LHCN-M2 (cell line): ENCODE results near the gene SMPDL3A. TPM values are rescaled to one million over a fixed set of nuclear protein-coding genes. Genes with fewer than 3 reads are reported as not detected.

Experiments
- DNase-seq: peaks from one replicate; pipeline ENCODE4 v3.0.0-alpha.2; 2012; ENCODE audit warnings: low read depth
- total RNA-seq: library from RNA; depleted of rRNA; stranded (reverse); fragments of >200 nt; gene quantifications from 2 replicates; pipeline ENCODE4 v1.2.3, GENCODE V29; 2014

The SMPDL3A gene
- total RNA-seq, 1 experiment from 2014 or later = 13.4 TPM

DNA sequence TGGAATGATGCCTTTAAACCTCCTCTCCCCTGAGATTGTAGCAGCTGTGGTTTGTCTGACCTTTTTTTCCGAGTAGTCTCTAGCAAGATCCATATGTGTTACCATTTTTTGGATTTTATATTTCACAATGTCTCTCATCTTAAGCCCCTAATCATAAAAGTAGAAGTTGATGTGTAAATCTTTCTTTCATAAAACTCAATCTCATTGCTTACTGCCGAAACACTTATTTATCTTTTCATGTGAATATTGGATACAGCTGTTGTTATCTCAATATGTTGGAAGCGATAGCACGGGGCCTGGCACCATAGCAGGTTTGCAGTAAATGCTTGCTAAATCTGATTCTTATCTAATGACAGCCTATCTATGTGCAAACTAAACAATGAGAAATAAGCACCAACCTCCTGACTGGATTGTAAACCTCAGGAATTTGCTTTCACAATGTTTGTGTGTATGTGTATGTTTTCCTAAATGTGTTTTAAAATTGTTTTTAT lies 14.2 kb downstream of the SMPDL3A start:
- no peak for DNase-seq

DNA sequence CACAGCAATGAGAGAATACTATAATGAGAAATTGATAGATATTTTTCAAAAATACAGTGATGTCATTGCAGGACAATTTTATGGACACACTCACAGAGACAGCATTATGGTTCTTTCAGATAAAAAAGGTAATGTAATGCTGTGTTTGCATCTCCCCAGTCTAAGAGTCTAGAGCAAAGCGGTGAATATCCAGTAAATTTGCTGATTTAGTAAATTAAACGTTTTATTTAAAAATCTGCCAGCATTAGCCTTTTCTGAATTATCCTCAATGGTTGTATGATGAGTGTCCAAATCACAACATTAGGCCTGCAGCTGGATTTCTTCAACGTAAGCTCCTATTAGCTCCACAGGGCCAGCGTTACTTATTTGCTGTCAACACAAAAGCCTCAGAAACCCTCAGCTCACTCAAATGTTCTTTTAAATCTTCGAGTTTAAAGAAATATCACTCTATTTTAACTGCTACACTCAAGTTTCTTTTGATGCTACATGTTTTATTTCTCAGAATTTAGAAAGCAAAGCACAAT lies 16.0 kb downstream of the SMPDL3A start:
- no peak for DNase-seq

DNA sequence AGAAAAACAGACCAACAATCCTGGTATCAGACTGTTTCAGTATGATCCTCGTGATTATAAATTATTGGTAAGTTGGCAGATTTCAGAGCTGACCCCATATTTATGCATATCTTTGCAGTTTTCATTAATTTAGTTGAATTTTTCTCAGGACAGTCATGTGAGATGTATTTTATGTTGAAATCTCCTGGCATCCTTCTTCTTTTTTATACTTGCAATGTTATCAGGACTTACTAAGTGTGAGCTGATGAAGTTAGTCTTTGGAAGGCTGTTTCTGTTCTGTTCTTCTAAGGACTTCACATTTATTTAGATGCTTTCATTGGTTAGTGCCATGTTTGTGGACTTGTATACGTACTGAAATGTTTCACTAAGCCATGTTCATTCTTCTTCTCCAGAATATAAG lies 17.2 kb downstream of the SMPDL3A start:
- DNase-seq = no peak

DNA sequence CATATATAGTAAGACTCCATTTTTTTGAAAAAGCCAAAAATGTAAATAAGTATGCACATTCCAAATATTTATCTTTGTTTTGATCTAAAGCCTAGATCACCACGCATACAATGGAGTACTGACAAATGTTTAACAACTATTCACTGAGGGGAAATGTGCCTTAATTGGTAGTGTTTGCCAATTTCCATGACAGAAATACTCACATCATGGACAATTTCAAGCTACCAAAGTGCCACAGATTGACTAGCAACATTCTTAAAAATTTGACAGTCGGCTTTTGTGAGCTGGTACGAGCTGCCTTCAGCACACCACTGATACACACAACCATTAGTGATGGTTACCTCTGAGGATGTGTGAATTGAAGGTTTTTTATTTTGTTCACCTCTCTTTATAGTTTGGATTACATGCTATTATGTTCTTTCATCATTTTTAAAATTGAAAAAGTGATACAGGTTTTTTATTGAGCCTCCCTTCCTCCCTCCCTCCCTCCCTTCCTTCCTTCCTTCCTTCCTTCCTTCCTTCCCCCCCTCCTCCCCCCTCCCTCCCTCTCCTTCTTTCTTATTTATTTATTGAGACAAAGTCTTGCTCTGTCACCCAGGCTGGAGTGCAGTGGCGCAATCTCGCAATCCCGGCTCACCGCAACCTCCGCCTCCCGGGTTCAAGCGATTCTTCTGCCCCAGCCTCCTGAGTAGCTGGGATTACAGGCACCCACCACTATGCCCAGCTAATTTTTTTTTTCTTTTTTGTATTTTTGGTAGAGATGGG lies 19.2 kb downstream of the SMPDL3A start:
- DNase-seq = no peak

DNA sequence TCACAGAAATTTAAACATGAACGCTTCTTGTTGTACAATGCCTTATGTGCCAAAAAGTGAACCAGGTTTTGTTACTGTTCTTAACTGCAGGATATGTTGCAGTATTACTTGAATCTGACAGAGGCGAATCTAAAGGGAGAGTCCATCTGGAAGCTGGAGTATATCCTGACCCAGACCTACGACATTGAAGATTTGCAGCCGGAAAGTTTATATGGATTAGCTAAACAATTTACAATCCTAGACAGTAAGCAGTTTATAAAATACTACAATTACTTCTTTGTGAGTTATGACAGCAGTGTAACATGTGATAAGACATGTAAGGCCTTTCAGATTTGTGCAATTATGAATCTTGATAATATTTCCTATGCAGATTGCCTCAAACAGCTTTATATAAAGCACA lies 19.9 kb downstream of the SMPDL3A start:
- no peak for DNase-seq

DNA sequence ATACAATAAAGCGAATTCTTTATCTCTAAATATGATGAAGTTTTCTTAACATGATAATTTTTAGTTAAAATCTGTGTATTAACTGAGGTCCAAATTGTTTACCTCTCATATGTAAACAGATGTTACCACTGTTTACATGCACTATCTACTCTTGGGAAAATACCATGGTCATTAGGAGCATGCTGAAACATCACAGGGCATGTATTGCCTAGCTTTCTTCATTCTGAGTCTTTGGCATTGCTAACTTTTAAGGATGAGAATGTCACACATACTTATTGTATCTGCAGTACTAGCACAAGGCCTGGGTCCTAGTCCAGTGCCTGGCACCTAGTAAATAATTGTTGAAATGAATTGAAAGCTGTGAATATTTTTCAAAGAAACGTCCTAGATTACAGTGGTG lies 20.6 kb downstream of the SMPDL3A start:
- DNase-seq = no peak

DNA sequence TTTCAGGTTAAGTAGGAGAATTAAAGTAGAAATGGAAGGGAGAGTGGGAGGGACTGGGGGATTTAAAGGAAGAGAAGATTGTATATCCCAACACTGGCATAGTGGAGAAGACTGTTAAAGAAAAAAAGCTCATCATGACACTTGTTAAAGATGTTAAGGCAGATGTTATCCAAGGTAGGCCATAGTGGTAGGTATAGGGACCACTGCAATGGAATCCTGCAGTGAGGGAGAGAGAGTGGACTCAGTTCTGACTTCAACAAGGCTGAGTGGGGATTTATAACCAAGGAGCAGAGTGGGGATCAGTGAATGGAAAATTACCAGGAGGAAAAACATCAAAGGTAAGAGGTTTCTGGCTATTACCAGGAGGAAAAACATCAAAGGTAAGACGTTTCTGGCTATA lies 21.1 kb downstream of the SMPDL3A start:
- no peak for DNase-seq

DNA sequence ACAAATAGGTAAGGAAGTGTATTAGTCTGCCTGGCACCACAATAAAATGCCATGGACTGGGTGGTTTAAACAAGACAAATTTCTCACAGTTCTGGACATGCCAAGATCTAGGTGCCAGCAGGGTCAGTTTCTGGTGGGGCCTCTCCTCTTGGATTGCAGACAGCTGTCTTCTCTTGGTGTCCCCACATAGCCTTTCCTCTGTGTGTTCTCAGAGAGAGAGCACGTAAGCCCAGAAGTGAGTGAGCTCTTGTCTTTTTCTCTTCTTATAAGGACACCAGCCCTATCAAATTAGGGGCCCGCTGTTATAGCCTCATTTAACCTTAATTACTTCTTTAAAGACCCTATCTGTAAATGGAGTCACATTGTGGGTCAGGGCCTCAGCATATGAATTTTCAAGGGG lies 28.3 kb downstream of the SMPDL3A start:
- no peak for DNase-seq

DNA sequence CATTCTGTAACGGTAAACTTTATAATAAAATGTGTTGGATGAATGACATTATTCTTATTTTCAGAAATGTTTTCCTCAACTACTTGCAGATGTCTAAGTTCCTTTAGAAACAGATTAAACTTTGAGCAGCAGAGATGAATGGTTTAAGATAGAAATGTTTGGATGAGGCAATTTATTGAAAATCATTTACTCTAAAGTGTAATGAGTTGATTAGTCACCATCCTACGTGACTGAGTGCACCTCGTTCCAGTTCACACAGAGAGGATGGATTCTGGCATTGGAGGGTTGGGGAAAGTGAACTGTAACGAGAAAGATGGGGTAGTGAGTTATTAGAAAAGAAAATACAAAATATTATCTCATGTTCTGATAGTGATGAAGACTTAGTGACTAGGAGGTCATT lies 28.7 kb downstream of the SMPDL3A start:
- DNase-seq = no peak

DNA sequence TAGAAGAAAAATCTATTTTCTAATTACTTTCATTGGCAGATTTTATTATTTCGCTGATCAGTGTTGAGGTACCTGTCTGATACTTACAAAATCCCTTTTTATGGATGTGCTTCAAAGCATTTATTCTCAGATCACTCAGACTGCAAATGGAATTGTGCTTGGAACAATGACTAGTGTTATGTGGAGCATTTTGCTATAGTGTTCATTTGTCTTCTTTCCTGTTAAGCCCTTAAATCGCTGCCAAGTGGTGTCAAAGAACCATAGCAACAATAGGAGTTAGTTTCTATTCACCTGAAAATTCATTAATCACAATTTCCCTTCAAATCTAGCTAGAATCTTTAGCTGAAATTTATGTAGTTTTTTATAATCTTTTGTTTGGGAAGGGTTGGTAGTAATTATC lies 29.8 kb downstream of the SMPDL3A start:
- no peak for DNase-seq

DNA sequence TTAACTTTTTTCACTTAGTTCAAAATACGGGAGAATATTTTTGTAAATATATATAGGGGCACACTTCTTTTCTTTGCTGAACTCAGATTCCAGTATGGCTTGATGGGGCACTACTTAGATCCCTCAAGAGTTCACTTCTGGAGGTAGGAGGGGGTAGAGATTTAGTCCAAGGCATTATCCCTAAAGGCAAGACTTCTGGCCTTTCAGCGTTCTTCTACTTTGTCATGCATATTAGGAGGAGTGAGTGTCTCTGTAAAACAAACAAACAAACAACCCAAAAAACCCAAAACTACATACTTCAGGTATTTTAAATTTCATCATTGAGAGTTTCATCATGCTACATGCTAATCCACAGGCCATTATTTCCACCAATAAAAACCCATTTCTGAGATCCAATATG lies 32.0 kb downstream of the SMPDL3A start:
- DNase-seq = no peak

DNA sequence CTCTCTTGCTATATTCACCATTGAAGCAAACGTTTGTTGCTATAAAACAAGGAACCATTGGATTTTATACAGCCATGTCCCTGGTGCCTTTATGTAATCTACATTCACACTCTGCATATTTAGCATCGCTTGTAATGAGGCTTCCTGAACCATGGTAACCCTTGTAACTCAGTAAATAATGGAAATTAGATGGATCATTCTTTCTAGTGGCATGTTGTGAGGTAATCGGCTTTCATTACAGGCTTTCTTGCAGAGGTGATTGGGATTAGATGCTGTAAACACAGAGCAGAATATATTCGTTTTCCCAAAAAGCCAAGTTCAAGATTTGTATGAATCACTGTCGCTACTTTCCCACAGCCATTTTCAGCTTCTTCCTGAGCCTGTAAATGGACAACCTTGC lies 36.1 kb downstream of the SMPDL3A start:
- no peak for DNase-seq

DNA sequence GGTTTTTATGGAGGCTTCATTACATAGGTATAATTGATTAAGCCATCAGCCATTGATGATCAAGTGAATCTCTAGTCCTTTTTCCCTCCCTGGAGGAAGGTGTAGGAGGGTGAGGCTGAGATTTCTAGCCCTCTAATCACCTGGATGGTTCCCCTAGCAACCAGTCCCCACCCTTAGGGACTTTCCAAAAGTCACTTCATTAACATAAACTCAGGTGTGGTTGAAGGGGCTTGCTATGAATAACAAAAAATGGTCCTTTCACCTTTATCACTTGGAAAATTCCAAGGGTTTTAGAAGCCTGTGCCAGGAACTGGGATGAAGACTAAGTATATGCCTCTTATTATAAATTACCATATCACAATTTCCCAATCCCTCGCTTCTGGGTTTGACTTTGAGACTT lies 40.4 kb downstream of the SMPDL3A start:
- DNase-seq = no peak

DNA sequence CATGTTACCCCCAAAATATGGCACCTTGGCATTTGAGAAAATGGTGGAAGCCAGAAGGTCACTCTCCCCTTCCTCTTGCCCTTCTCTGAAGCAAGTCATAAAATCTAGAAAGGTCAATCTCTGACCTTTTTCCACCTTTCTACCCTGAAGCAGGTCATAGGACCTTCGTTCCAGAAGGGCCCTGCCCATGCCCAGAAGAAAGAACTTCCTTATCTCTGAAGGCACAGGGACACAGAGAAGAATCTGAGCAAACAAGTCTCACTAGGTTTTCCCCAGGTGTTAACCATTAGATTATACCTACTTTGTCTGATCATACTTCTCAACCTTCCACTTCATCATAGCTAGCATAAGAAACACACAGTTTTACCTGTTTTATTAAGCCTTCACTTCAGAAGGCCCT lies 42.5 kb downstream of the SMPDL3A start:
- no peak for DNase-seq

DNA sequence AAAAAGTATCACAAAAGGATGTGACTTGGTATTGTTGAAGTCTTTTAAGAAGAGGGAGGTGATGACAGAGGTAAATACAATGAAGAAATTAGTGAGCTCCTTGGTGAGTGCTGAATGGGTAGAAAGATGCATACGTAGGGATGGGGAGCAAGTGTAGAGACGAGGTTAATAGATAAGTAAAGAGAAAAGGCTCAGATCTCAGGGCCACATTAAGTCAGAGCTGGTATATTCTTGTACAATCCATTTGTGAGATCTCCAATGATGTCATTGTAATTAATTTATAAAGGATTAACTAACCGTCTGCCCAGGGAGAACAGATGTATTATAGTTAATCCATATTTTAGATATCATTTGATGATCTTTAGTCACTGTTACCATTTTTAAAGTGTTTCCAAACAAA lies 43.4 kb downstream of the SMPDL3A start:
- DNase-seq = no peak

DNA sequence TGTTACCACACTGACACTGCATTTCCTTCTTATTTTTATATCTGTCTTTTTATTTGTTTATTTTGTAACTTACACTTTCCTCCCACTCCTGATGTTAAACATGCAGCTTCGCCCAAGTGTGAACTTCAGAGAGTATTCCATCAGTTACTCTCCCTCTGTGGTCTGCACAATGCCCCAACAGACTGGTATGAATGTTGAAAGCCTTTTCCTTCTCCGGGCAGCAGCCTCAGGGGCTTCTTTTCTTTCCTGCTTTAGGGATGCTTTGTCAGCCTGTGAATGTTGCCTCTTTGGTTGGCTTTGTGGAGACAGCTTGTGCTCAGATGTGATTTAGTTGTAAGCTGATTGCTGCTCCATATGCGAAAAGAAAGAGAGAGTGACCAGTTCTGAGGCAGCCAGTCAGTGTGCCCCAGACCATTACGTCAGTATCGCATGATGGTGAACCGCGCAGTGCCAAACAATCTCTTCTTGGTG lies 44.0 kb downstream of the SMPDL3A start:
- DNase-seq = no peak

DNA sequence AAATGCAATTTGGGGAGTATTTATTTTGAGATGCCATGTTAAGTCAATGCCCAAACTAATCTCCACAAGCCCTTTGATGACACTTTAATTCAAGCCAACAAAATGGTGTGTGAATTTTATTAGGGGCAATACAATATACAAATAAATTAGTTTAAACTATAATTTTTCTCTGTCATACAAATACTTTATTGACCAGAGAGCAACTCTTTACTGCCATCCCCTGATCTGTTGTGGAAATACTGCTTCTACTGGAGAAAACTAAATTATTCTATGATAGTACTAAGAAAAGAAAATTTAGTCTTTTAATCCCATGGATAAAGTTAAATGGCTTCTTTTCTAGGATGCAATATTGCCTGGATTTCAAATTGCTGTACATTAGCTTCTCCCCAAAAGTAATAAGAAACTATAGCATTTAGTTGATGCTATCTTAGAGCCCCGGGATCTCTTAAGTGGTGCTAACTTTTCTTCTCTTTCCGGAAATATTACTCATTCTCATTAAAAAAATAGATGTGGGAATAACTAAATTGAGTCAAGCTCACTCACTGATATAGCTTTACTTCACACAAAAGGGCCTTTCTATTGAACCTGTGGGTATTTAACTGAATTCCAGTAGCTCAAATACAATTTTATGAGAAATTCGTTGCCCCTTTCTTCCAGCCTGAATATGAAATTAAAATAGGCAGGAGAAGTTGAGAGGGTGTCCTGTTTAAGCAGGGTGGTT lies 49.2 kb downstream of the SMPDL3A start:
- peak; percentile 15 for DNase-seq

DNA sequence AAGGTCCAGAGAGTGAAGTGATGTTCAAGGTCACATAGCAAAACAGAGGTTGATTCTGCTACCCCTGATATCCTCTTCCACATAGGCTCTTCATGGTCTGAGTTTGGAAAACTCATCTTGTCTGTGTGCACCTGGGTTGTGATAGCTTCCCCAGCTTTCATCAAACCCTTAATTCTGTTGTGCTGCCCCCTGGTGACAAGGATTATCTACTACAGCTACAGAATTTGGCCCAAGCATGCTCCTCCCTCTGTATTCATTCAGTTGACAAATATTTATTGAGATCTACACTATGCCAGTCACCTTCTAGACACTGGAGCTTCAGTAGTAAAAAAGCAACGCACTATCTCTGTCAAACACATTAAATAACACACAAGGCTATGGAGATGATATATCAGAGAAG lies 50.4 kb downstream of the SMPDL3A start:
- DNase-seq = peak; percentile 51

DNA sequence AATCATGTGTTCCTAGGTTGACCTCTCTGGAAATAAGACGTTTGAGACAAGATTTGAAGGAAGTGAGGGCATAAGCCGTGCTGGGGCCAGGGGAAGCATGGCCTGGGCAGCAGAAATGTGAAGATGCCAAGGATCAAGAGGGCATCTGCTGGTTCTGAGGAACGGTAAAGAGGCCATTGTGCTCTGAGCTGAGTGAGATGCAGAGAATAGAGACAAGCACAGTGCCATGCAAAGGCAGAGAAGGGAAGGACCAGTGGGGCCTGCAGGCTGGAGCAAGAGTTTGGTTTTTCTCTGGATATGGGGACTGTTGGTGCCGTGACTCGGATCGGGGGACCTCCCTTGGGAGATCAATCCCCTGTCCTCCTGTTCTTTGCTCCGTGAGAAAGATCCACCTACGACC lies 50.8 kb downstream of the SMPDL3A start:
- DNase-seq = no peak

DNA sequence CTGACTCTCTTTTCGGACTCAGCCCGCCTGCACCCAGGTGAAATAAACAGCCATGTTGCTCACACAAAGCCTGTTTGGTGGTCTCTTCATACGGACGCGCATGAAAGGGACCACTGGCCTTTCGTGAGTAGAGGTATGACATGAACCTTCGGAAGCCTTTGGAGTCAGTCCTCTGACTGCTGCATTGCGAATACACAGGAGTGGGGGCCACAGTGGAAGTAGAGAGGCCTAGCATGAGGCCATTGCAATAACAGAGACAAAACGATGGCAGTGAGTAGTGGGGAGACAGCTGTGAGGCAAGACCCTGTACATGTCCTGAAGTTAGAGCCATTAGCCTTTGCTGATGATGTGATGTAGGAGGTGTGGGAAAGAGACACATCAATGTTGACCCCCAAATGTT lies 56.4 kb downstream of the SMPDL3A start:
- no peak for DNase-seq

DNA sequence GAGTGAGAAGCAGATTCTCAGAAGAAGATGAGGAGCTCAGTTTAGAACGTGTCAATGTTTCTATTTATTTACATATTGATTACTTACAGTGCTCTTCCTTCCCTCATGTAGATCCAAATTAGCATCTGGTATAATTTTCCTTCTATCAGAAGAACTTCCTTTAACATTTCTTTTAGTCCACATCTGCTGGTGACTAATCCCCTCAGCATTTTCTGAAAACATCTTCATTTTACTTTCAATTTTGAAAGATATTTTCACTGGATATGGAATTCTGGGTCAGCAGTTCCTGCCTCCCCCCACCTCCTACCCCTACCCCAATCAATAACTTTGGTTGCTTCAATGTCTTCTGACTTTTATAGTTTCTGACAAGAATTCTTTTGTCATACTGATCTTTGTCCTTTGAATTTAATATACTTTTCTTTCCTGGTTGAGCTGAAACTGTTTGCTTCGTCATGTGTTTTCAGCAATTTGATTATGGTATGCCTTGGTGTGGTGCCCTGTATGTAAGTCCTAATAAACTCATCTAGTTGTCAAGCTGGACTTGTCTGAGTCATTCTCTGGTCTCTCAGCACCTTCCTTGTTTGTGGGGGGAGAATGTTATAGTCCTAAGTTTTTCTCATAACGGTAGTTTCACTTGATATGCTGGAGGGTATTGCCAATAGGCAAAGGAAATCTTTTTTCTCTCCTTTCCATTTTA lies 57.0 kb downstream of the SMPDL3A start:
- peak; percentile 15 for DNase-seq
